Measurements from ENCODE around the gene ZC3H7A.

GRCh38 chr16:11799017-11799381 lies 1.9 kb upstream of the ZC3H7A start:
- TF ChIP-seq EZH2 (IDR thresholded peaks at IDR 0.05; ENCODE audit: low read length, missing control alignments) (no peak), CTCF (conservative IDR thresholded peaks at IDR 0.05 in 1 of 2, IDR thresholded peaks at IDR 0.05 in 1 of 2; ENCODE audit: low read depth in 1 of 2, low read length in 2 of 2) (no peak)
